ENCODE measurements around the gene PGAM2. TPM values are rescaled to one million over a fixed set of nuclear protein-coding genes. Genes with fewer than 3 reads are reported as not detected.
"Not testable (repeated sequence)": the region's sequence is repeated elsewhere in the genome, so short reads cannot be mapped to it uniquely, and the experiment has no call there.

Gene PGAM2
- total and polyA plus RNA-seq, 2 of the 4 experiments (the other 2 are of a cell fraction): not detected

DNA sequence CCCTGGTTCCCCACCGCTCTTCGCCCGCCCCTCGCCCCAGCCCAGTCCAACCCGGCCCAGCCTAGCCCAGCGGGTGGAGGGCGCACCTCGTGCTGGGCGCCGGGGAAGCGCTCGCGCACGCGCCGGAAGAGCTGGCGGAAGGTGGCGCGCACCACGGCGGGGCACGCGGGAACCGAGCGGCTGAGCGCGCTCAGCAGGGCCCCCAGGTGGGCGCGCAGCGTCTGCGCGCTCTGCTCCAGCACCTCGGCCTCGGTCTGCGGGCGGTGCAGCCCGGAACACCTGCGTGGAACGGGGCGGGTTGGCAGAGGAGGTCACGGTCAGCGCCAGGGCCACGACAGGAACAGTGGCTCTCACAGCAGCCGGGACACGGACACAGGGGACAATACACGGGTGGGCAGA, 24.9 kb downstream of the PGAM2 start:
- Histone ChIP-seq H4K8ac (ENCODE audit: low read depth in 2 of 2, low read length in 2 of 2) (peak overlapping the region in 1 of 2 experiments; percentile 49; a peak in 1 of 4 replicates), H3K4me3 (ENCODE audit: insufficient read depth, low read depth, low read length) (peak overlapping the region; percentile 32), H3K4me2 (ENCODE audit: low read depth, low read length) (peak overlapping the region; percentile 72; the same call in 1 of the 2 replicates), H2AK5ac (ENCODE audit: low read depth, low read length) (peak overlapping the region; percentile 67; the same call in 1 of the 2 replicates), H3K79me1 (ENCODE audit: low read depth in 1 of 2, low read length in 2 of 2) (peaks cover 4 to 14% of the 10 kb centered on the region in 2 experiments; a peak in 2 of 4 replicates)
- TF ChIP-seq, protein P1, sequence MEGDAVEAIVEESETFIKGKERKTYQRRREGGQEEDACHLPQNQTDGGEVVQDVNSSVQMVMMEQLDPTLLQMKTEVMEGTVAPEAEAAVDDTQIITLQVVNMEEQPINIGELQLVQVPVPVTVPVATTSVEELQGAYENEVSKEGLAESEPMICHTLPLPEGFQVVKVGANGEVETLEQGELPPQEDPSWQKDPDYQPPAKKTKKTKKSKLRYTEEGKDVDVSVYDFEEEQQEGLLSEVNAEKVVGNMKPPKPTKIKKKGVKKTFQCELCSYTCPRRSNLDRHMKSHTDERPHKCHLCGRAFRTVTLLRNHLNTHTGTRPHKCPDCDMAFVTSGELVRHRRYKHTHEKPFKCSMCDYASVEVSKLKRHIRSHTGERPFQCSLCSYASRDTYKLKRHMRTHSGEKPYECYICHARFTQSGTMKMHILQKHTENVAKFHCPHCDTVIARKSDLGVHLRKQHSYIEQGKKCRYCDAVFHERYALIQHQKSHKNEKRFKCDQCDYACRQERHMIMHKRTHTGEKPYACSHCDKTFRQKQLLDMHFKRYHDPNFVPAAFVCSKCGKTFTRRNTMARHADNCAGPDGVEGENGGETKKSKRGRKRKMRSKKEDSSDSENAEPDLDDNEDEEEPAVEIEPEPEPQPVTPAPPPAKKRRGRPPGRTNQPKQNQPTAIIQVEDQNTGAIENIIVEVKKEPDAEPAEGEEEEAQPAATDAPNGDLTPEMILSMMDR (conservative IDR thresholded peaks at IDR 0.05; ENCODE audit: low read depth, low read length): 0 out of 2 replicates have a peak, but pooled peaks have one; percentile 6
- H2BK120ac ChIP-seq (ENCODE audit: low read depth, low read length); H4K20me1 ChIP-seq (ENCODE audit: insufficient read depth, low read length); H3K4ac ChIP-seq (ENCODE audit: low read depth, low read length); DNase-seq; H3K4me1 ChIP-seq (ENCODE audit: control insufficient read depth, insufficient read depth, low read length); in situ Hi-C loops (cut with MboI; ENCODE audit: low sequenced_read_pairs); H2AFZ ChIP-seq (replicated peaks; ENCODE audit: low read length, poor library complexity); H4K91ac ChIP-seq (ENCODE audit: insufficient read depth, low read depth, low read length); H3K36me3 ChIP-seq (ENCODE audit: control insufficient read depth, insufficient read depth, low read length); ATAC-seq (ENCODE audit: low read depth); H3K9me3 ChIP-seq (ENCODE audit: control insufficient read depth, insufficient read depth, low read length); H3K9me1 ChIP-seq (ENCODE audit: insufficient read depth, low read length); intact Hi-C loops (cut with micrococcal nuclease); H3K56ac ChIP-seq (ENCODE audit: extremely low read depth, insufficient read depth, low read length); H2BK15ac ChIP-seq (ENCODE audit: low read depth, low read length); CTCF ChIA-PET; H3K27ac ChIP-seq (ENCODE audit: insufficient read depth, low read length); H4K5ac ChIP-seq (ENCODE audit: low read depth, low read length); H2BK5ac ChIP-seq (ENCODE audit: low read depth, low read length, poor library complexity, severe bottlenecking); dilution Hi-C loops (cut with HindIII; ENCODE audit: low sequenced_read_pairs, unreplicated experiment); H2BK20ac ChIP-seq (ENCODE audit: low read depth, low read length); POLR2A ChIA-PET (ENCODE audit: unreplicated experiment); H2AK9ac ChIP-seq (replicated peaks; ENCODE audit: low read depth, low read length, poor library complexity); BruUV-seq (replicated peaks); H3K18ac ChIP-seq (ENCODE audit: low read depth, low read length); H3K14ac ChIP-seq (replicated peaks; ENCODE audit: low read depth, low read length); H3K9ac ChIP-seq (ENCODE audit: low read depth, low read length); H3K23ac ChIP-seq (ENCODE audit: low read depth, low read length); H3K27me3 ChIP-seq (ENCODE audit: control insufficient read depth, insufficient read depth, low read length): not testable (repeated sequence)
- WGBS, 2 experiments (ENCODE audit: extremely low coverage in 2 of 2, insufficient read length in 1 of 2): no CpG with 5 or more reads among the region's 46 CpGs

DNA sequence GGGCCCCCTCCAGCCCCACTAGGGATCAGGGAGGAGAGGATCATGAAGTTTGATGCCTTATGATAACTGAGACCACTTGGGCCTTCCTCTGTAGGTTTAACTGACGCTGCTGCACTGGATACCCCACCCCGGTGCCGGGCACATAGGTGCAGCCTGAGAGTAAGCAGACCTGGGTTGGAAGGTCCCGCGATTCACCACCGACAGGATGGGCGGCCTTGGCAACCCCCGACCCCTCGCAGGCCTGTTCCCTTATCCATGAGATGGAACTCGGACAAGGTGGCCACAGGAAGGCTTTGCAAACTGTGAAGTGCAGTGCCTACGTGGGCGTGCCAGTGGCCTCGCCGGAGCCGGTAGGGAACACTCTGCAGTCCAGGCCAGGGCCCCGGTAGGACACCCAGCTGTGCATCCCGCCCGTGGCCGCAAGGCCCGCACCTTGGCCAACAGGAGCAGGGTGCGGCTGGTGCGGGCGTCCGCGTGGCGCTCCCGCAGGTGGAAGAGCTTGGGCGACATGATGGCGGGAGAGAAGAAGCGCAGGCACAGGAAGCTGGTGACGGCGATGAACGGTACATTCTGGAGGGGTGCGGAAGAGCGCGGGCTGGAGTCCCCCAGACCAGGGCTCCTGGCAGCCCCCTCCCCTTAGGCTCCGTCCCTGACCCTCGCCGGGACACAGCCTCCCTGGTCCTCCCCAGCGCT, 25.4 kb downstream of the PGAM2 start:
- H3K27ac ChIP-seq (ENCODE audit: insufficient read depth, low read length); H3K36me3 ChIP-seq (ENCODE audit: control insufficient read depth, insufficient read depth, low read length); H3K4me3 ChIP-seq (ENCODE audit: insufficient read depth, low read depth, low read length); CTCF ChIA-PET; ATAC-seq (ENCODE audit: low read depth); H4K5ac ChIP-seq (ENCODE audit: low read depth, low read length); H3K9ac ChIP-seq (ENCODE audit: low read depth, low read length); H3K4ac ChIP-seq (ENCODE audit: low read depth, low read length); H2AFZ ChIP-seq (replicated peaks; ENCODE audit: low read length, poor library complexity); in situ Hi-C loops (cut with MboI; ENCODE audit: low sequenced_read_pairs); H3K9me3 ChIP-seq (ENCODE audit: control insufficient read depth, insufficient read depth, low read length); DNase-seq; H2BK120ac ChIP-seq (ENCODE audit: low read depth, low read length); intact Hi-C loops (cut with micrococcal nuclease); H3K14ac ChIP-seq (replicated peaks; ENCODE audit: low read depth, low read length); H3K4me1 ChIP-seq (ENCODE audit: control insufficient read depth, insufficient read depth, low read length); H2AK5ac ChIP-seq (ENCODE audit: low read depth, low read length); H3K56ac ChIP-seq (ENCODE audit: extremely low read depth, insufficient read depth, low read length); BruUV-seq (replicated peaks); H2BK15ac ChIP-seq (ENCODE audit: low read depth, low read length); H3K23ac ChIP-seq (ENCODE audit: low read depth, low read length); H3K27me3 ChIP-seq (ENCODE audit: control insufficient read depth, insufficient read depth, low read length); H4K91ac ChIP-seq (ENCODE audit: insufficient read depth, low read depth, low read length); H3K18ac ChIP-seq (ENCODE audit: low read depth, low read length); H3K9me1 ChIP-seq (ENCODE audit: insufficient read depth, low read length); H4K8ac ChIP-seq (ENCODE audit: low read depth in 2 of 2, low read length in 2 of 2); POLR2A ChIA-PET (ENCODE audit: unreplicated experiment); H4K20me1 ChIP-seq (ENCODE audit: insufficient read depth, low read length); dilution Hi-C loops (cut with HindIII; ENCODE audit: low sequenced_read_pairs, unreplicated experiment); H2BK20ac ChIP-seq (ENCODE audit: low read depth, low read length); H2BK5ac ChIP-seq (ENCODE audit: low read depth, low read length, poor library complexity, severe bottlenecking); H2AK9ac ChIP-seq (replicated peaks; ENCODE audit: low read depth, low read length, poor library complexity); H3K79me1 ChIP-seq (ENCODE audit: low read depth in 1 of 2, low read length in 2 of 2): not testable (repeated sequence)
- 0 out of 2 replicates have a peak overlapping the region, but pooled peaks have one; percentile 29 for H3K4me2 ChIP-seq (ENCODE audit: low read depth, low read length)
- no CpG with 5 or more reads among the region's 40 CpGs for WGBS, 2 experiments (ENCODE audit: extremely low coverage in 2 of 2, insufficient read length in 1 of 2)
